HFF-Myc (cell line): Measurements from ENCODE around the gene CLN5.
A peak's percentile ranks its signal among the peaks of the same experiment; 100 is the strongest.
"Not testable (repeated sequence)": the region's sequence is repeated elsewhere in the genome, so short reads cannot be mapped to it uniquely, and the experiment has no call there.

Source experiments
- DNase-seq: peaks from one replicate; pipeline ENCODE4 v3.0.0-alpha.2; 2011; ENCODE audit warnings: low read depth; ENCODE audit errors: extremely low read depth
- H3K4me3 ChIP-seq: replicated peaks from 2 replicates; pipeline ENCODE4 v1.5.1; 2011; ENCODE audit warnings: low read depth, mild to moderate bottlenecking, control low read depth, low read length
- TF ChIP-seq, protein P1 (sequence below): IDR thresholded peaks from 2 replicates; pipeline ENCODE4 v1.5.1; 2012; ENCODE audit warnings: mild to moderate bottlenecking, low read depth, low read length, control low read depth; ENCODE audit errors: missing control alignments

CLN5 gene

DNA sequence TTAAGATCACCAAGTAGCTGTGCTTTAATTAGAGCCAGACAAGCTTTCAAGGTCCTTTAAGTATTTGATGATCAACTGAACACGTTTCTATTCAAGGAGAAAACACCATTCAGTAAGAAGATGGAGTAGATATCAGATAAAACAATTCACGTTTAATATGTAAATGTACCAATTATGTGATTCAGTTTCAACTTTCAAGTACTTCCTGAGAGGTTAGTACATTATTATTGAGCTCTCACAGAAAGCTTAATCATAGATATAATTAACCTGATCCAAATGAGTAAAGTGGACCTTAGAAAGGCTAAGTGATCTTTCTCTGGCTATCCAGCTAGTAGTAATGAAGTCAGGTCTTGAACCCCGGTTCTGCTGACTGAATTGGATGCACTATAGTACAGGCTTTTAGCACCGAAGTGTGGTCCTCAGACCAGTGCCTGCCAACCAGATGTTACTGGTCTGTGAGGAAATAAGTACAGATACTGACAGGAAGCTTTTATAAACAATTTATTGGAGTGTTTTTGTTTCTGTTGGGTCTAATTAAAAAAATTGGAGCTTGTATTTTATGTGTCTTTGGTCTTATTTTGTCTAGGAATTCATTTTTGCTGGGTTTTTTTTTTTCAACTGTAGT is 10.2 kb downstream of the CLN5 start:
- TF ChIP-seq, protein P1, sequence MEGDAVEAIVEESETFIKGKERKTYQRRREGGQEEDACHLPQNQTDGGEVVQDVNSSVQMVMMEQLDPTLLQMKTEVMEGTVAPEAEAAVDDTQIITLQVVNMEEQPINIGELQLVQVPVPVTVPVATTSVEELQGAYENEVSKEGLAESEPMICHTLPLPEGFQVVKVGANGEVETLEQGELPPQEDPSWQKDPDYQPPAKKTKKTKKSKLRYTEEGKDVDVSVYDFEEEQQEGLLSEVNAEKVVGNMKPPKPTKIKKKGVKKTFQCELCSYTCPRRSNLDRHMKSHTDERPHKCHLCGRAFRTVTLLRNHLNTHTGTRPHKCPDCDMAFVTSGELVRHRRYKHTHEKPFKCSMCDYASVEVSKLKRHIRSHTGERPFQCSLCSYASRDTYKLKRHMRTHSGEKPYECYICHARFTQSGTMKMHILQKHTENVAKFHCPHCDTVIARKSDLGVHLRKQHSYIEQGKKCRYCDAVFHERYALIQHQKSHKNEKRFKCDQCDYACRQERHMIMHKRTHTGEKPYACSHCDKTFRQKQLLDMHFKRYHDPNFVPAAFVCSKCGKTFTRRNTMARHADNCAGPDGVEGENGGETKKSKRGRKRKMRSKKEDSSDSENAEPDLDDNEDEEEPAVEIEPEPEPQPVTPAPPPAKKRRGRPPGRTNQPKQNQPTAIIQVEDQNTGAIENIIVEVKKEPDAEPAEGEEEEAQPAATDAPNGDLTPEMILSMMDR = no peak
- no peak overlapping the region for H3K4me3 ChIP-seq
- DNase-seq = peak; percentile 52

DNA sequence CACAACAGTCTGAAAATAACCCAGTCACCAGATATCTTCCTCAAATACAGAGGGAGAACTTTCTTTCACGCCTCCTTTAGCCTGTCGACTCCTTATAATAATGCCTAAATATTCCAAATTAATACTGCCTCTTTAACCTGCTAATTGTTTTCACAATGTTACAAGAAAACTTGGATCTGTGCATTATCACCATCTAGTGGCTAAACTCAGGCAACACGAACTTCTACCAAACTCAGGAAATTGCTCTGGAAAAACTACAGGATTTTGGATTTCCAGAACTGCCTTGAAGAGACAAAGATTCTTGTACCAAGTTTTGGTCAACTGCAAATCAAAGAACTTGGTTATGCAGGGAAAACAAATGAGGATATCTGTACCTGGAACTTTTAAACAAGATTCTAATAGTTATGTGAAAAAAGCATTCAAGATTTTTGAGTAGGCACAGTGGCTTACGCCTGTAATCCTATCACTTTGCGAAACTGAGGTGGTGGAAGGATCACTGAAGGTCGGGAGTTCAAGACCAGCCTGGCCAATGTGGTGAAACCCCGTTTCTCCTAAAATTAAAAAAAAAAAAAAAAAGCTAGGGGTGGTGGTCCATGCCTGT is 10.8 kb downstream of the CLN5 start:
- TF ChIP-seq, protein P1 = peak; percentile 66
- peak; percentile 35 for DNase-seq
- H3K4me3 ChIP-seq = no peak overlapping the region

DNA sequence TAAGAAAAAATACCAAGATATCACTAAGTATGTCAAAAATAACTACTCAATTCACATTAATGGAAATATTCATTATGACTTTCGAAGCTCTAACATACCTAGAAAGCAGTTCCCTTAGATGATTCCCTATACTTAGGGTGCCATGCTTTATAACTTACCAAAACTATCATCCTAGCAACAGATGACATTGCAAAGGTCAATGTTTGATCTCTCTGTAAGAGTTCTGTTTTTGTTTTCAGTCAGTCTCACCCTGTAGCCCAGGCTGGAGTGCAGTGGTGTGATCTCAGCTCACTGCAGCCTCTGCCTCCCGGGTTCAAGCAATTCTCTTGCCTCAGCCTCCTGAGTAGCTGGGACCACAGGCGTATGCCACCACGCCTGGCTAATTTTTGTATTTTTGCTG is 16.5 kb downstream of the CLN5 start:
- H3K4me3 ChIP-seq, DNase-seq: not testable (repeated sequence)

DNA sequence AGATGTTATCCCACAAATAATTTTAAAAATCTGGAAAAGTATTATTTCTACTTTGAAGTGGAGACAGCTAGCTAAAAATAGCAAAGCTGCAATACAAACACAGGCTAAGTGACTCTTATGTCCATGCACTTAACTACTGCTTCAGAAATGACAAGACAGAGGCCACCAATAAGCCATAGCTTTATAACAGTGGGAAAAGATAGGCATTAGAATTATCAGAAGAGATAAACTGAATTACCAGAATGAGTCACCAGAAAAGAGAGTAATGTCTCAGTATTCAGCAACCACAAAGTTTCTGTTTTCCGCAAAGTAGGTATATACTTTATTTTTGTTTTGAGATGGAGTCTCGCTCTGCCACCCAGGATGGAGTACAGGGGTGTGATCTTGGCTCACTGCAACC is 17.1 kb downstream of the CLN5 start:
- no peak overlapping the region for H3K4me3 ChIP-seq
- no peak for DNase-seq
- TF ChIP-seq, protein P1 = no peak

DNA sequence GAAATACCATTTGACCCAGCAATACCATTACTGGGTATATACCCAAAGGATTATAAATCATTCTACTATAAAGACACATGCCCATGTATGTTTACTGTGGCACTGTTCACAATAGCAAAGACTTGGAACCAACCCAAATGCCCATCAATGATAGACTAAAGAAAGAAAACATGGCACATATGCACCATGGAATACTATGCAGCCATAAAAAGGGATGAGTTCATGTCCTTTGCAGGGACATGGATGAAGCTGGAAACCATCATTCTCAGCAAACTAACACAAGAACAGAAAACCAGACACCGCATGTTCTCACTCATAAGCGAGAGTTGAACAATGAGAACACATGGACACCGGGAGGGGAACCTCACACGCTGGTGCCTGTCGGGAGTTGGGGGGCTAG is 17.8 kb downstream of the CLN5 start:
- DNase-seq, H3K4me3 ChIP-seq: not testable (repeated sequence)

DNA sequence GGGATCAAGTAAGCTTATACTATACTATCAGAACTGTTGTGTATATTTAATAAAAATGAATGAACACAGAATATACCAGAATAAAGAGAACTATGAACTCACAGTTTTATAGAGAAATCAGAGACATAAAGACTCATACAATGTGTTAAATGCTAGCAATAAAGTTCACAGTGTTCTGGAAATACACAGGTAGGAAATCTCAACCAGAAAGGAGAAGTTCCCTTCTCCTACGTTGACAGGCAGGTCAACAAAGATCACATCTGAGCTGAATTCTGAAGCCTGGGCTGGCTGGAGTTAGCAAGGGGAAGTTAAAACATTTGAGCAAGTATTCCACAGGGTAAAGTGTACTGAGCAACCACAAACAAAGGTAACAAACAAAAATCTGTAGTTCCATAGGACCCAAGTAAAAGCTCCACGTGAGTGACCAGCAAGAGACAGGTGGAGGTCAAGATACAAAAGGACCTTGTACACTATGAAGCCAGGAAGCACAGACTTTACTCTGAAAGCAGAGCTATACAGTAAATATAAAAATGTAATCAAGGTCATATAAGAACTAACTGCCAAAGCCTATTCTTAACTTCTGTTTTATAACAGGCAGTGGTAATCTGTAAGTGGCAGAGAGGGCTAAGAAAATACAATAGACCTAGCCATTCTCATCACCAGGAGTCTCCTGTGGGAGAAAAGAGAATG is 22.1 kb downstream of the CLN5 start:
- no peak overlapping the region for H3K4me3 ChIP-seq
- TF ChIP-seq, protein P1 = no peak
- DNase-seq = no peak

DNA sequence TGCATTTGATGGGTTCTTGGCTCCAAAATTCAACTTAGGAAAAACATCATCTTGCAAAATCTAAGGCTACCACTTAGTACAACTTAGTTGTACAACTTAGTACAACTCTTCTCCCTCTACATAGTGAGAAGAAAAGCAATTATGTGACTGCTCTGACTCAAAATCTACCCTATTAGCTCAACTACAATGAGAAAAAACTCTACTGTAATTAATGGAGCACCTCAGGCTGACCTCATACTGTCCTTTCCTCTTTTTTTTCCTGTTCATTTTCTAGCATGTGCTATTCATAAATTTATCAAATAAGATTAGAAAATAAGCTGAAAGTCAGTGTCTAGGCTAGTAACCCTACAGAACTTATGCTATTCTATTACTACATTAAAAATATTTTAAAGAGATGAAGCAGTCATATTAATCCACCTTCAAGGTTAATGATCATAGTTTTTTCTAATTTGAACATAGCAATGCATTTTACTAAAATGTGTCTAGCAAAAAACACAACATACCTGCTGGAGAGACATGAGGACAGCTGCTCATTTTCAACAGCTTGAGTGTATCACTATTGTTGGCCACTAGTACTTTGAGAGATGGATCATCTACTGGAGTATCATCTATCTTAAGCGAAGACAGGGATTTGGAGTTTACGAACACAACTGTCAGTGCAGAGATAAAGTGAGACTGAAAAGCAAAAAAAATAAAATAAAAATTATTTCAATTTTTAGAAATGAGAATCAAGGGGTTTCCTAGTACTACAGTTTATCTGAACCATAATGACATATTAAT is 23.2 kb downstream of the CLN5 start:
- no peak overlapping the region for H3K4me3 ChIP-seq
- TF ChIP-seq, protein P1 = no peak
- DNase-seq = no peak
